C4-2B (cell line): ENCODE data around the gene MYO1D.

Experiments used
- H3K27ac ChIP-seq: fragments of 450-650 bp; 2 replicates; pipeline ENCODE4 v1.5.1; 2017
- CTCF ChIP-seq: fragments of 450-650 bp; conservative IDR thresholded peaks from 2 replicates; pipeline ENCODE4 v1.5.1; 2017; ENCODE audit warnings: mild to moderate bottlenecking
- ZFX ChIP-seq: fragments of 450-650 bp; IDR thresholded peaks from 2 replicates; pipeline ENCODE4 v1.6.1; 2017

The MYO1D gene

GRCh38 chr17:32488177-32488542 lies 388.8 kb downstream of the MYO1D start:
- peak overlapping the region; percentile 74; the same call in 1 of the 2 replicates for H3K27ac ChIP-seq
- TF ChIP-seq ZFX (no peak), CTCF (no peak)

GRCh38 chr17:32487473-32488176 lies 389.3 kb downstream of the MYO1D start:
- peak overlapping the region; percentile 74 for H3K27ac ChIP-seq
- no peak for TF ChIP-seq ZFX

DNA sequence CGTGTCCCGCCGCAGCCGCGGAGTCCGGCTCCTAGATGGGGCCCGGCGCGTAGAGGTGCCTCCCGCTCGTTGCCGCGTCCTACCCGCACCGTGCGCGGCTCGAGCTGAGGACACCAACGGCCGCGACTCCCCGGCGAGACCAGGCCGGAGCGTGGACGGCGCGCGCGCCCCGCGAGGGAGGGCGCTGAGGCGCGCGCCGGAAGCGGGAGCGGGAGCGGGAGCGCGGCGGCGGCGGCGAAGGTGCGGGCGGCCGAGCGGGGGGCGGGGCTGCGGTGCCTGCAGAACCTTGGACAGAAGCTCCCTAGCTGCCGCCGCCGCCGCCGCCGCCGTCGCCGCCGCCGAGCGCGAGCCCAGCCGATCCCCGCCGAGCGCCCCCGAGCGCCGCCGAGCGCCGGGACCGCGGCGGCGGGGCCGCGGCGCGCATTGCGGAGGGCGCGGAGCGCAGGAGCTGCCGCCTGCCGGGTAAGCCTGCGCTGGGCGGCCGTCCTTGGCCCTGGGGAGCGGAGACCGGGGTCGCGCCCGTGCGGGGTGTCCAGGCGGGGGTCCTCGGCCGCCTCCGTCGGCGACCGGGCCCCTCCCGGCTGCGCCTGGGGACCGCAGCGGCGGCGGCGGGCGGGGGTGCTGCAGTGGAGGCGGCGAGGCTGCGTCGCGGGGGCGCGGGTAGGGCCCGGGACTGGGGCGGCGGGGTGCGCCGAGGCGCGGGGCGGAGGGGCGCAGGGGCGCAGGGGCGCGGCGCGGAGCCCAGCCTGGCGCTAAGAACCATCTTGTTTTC lies 390.0 kb downstream of the MYO1D start, which contains the start of gene CDK5R1:
CDK5R1 (plus strand) TSS at position 293 of the 772 bp plus-strand sequence. CDS start 628 bp downstream, outside the sequence.
- H3K27ac ChIP-seq = peak within 1 kb of the TSS; percentile 74
- TF ChIP-seq CTCF = no peak; the same call in 1 of the 2 replicates
- 0 out of 2 replicates have a peak, but pooled peaks have one; percentile 6 for TF ChIP-seq ZFX

DNA sequence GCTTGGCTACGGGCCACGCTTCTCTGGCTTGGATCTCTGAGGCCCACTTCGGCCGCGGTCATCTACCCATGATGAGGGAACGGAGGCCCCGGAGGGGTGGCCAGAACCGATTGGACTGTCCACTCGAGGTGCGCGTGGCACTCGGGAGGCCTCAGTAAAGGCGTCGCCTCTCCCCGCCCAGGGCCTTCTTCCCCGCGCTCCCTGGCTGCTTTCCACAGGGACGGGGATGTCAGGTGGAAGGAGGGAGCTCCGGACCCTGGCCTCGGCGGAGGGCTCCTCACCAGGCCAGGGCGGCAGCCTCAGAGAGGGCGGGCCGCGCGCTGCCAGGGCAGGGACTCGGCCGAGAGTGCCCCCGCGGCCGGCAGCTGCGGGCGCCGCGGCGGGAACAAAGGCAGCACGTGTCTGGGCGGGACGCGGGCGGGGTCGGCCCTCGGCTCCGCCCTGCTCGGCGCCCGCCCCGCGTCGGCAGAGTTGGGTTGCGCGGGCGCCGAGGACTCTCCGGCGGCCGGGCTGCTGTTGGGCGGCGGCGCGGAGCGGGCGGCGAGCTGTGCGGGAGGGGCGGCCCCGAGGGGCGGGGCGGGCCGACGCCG lies 390.7 kb downstream of the MYO1D start:
- peak overlapping the region; percentile 74 for H3K27ac ChIP-seq
- TF ChIP-seq ZFX (peak; percentile 83), CTCF (no peak)

- H3K27ac ChIP-seq = peak overlapping the region; percentile 74
- TF ChIP-seq ZFX (no peak), CTCF (no peak)
Measured at GRCh38 chr17:32485261-32486110, 391.4 kb downstream of the MYO1D start.

GRCh38 chr17:32484628-32485027 lies 392.3 kb downstream of the MYO1D start:
- no peak overlapping the region for H3K27ac ChIP-seq

More at GRCh38 chr17:32484628-32485027, 392.3 kb downstream of the MYO1D start:
- TF ChIP-seq CTCF (no peak), ZFX (no peak)
